HG03139 (cell line): ENCODE measurements around the gene PPP1R7.

ENCODE experiments used
- ATAC-seq: cut with Tn5 transposase; IDR thresholded peaks from one replicate; pipeline ENCODE4 v1.9.1; 2021; ENCODE audit not compliant: unreplicated experiment

Gene PPP1R7

GRCh38 chr2:241226723-241227572 lies 76.7 kb downstream of the PPP1R7 start:
- no peak for ATAC-seq

GRCh38 chr2:241227594-241227993 lies 77.3 kb downstream of the PPP1R7 start:
- no peak for ATAC-seq

GRCh38 chr2:241228081-241228859 lies 78.0 kb downstream of the PPP1R7 start:
- ATAC-seq, result no peak

GRCh38 chr2:241228860-241229516 lies 78.7 kb downstream of the PPP1R7 start:
- ATAC-seq, result no peak

- no peak for ATAC-seq
These were observed 79.5 kb downstream of the PPP1R7 start for GRCh38 chr2:241229563-241230401.

GRCh38 chr2:241230435-241230834 lies 80.2 kb downstream of the PPP1R7 start:
- no peak for ATAC-seq

- ATAC-seq, result no peak
These were observed 82.7 kb downstream of the PPP1R7 start for GRCh38 chr2:241232736-241233575.
